NCI-H69 (cell line): Measurements from ENCODE around the gene APCDD1L.
"Not testable (repeated sequence)": the region's sequence is repeated elsewhere in the genome, so short reads cannot be mapped to it uniquely, and the experiment has no call there.

ENCODE experiments used
- DNase-seq: peaks from one replicate; lab custom pipeline; 2025; lab: John Stamatoyannopoulos, UW

The APCDD1L gene

DNA sequence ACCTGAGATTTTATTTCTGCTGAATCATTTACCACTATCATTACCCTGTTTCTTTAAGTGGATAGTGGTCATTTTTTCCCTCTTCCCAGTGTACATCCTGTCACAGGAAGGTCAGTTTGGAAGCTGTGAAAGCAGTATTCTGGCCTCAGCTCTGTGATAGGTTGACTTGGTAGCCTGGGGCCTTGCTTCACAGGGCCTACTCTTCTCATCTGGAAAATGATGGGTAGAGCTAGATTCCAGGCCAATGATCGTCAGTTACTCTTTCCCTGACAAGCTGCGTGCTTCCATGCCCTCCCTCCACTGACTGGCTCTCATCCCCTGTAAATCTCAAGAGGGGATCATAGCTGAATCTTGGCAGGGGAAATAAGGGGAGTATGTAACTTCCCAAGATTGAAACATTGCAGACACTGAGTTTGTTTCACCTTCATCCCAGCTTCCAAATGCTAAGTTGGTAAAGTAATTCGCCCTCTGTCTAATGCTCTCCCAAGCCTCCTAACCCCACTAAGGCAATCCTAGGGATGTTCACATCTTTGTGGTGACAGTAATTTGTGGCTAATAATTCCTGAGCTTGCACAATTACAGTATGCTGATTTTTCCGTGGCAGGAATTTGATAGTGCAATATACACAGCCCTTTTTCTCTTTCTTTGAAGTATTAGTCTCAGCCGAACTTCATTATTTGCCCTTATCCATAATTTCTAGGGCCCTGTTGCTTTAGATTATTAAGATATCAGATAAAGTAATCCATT is 75.0 kb downstream of the APCDD1L start:
- DNase-seq = no peak

DNA sequence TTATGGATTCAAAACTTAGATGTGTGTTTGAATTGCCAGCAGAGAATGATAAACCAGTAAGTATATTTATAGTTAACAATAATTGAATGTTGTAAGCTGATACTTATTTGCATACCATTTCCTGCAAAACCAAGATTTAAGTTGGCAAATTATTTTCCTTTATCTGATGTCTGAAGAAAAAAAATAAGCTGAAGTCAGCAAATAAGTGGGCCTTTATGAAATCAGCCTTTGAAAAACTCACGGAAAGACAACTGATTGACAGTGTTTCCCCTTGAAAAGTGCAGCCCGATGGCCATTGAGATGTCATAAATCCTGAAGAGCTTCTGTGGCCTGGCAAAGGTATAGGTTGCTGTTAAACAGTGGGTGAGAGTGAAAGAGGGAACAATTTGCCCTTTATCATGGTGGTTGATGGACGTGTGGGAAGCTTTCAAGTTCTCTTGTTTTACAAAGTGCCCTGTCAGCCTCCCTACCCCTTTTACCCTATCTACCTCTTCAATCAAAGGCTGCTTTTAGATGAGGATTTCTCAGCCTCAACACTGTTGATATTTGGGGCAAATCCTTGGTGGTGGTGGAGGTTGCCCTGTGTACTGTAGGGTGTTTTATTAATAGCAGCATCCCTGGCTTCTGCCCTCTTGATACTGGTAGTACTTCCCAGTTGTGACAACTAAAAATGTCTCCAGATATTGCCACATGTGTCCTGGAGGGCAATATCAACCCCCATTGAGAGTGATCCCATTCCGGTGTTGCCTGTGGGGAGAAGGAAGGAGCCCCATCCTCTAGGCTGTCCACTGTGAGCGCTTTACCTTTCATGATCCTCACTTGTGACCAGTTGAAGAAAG is 76.0 kb downstream of the APCDD1L start:
- no peak for DNase-seq

DNA sequence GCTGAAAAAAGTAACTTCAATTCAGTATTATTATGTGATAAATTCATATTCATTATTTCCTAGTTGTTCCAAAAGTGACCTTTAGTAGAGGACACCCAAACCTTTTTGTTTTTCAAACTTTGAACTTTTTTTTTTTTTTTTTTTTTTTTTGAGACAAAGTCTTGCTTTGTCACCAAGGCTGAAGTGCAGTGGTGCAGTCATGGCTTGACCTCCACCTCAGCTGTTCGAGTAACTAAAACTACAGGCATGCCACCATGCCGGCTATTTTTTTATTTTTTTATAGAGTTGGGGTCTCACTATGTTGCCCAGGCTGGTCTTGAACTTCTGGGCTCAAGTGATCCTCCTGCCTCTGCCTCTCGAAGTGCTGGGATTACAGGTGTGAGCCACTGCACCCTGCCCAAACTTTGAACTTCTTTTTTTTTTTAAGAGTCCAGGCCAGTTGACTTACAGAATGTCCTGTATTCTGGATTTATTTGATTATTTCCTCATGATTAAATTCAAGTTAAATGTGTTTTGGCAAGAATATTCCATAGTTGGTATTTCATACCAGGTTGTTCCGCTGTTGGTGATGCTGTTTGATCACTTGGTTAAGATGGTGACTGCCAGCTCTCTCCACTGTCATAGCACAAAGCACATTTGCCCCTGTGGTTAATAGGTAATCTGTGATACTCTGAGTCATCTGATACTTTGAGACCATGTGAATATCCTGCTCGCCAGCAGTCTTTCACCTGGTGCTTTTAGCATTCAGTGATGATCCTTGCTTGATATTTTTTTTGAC is 78.1 kb downstream of the APCDD1L start:
- DNase-seq = no peak

DNA sequence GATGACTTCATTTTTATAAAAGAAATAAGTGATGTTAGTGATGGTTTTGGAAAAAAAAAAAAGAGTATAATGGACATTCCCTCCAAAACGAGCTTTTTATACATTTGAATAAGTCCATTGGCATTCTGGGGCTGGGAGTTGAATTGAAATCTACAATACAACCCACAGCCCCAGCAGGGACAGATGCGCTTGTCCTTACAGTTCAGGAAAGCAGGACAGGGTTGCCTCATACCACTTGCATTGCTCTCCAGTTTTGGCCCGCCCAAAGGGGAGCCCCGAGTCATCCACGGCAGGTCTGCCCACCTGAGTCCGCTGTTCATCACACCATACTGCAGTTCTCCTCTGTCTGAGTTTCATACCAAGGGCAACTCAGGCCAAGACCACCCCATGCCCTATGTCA is 80.0 kb downstream of the APCDD1L start:
- DNase-seq = no peak

DNA sequence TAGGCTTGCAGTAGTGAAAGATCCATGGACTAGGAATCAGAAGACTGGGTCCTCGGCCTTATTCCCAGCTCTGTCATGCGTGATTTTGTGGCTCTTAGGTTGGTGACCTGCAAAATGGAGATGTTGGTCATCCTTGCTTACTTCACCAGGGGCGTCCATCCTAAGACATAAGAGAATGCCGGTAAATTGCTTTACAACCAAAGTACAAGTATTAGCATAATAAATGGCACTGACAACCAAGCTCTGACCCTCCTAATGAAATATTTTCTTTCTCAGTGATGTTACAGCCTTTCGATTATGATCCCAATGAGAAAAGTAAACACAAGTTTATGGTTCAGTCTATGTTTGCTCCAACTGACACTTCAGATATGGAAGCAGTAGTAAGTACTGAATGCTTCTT is 80.9 kb downstream of the APCDD1L start:
- no peak for DNase-seq

DNA sequence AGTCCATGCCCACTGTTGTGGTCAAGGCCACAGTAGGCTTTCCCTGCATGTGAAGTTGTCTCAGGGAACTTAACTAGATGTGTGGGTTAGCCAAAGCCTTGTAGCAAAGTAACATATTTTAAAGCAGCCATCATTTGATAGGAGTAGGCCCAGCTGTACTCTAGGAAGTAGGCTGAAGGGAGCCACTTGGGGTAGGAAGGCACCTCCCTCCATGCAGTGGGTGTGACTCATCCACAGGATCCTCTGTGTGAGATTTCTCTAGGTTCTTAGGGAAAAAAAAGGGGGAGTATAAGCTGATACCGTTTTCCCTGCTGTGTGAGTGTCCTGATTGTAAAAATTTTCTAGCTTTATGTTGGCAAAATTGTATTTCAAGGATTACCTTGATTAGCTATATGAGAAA is 81.4 kb downstream of the APCDD1L start:
- no peak for DNase-seq

DNA sequence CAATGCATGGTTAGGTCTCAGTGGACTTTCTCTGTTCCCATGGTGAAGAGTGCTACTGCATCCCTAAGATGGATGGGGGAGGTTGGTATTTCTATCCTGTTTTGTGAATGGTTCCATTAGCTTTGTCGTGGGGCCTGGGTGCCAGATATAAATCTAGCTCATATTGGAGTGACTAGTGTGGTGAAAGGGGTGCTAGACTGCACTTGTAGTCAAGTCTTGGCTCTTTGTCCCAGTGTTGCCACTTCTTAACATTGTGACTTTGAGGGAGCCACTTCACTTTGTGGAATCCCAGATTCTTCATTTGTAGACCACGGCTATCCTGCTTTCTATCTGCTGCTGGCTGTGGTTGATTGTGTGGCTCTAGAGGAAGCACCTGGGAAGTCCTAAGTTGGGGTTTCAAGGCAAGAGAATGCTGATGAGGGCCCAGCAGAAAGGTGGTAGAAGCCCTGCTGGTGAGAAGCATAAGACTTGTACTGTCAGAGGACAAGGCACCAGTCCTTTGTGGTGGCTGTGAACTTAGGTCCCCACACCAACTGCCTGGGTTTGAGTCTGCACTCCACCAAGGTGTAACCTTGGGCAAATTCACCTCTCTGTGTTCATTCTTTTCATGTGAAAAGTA is 82.1 kb downstream of the APCDD1L start:
- no peak for DNase-seq

DNA sequence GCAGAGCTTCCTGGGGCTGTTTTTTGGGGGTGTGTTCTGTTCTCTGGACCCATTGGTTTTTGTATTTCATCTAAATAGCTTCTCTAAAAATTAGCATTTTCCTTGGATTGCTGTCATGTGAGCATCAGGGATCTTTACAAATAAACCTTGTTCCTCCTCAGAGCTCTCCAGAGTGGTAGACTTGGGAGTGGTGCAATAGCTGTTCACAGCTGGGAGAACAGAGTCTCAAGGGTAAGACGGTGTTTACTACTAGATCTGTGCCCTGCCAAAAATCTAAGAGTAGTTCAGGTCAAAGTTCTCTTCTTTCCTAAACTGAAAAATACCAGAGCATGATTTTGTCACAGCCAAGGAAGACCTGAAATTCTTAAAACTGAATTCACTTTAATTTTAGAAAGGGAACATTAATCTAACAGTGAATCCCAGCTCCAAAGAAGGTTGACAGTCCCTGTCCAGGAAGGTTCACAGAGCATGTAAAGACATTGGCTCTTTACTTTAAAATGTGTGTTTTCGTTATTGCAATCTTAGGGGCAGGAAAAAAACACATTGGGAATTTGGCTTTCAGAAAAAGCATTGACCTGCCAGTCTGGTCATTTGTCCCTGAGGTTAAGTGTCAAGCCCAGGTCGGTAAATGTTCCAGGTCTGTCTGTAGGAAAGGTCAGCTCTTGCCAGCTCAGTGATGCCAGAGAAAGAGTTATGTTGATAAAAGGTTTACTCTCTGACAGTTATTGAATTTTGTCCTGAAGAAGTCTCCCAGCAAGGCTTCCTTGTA is 82.8 kb downstream of the APCDD1L start:
- DNase-seq = no peak

DNA sequence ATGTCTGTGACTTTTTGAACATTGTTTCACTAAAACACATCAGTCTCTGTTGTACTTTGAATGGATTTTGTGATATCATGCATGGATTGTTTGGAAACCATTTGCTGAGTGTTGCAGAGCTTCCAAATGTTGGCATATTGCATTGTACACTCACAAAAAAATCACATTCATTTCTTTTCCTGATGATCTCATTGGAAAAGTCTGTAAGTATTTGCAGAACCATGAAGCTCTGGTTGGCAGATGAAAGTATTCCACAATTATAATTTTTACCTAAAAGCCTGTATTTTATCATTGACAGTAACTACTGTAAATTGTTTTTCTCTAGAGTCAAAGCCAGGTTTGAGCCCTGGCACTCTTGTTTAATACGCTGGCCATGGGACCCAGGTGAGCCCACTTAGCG is 84.1 kb downstream of the APCDD1L start:
- DNase-seq = no peak

DNA sequence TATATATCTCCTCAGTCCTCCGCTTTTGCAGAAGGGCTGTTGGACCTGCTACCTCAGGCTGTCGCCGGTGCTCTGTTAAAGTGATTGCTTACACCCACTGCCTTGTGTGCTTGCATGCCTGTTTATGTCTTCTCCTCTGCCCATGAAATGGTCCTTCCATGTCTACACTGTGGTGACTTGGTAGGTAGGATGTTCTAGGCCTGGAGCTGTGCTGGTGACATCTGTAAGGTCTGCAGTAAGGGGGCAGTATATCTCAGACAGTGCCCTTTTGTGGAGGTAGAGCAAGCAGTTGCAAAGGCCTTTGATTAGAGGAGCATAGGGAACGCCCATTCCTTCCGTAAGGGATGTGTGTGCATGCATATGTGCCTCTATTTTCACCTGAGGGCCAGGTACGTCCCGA is 85.9 kb downstream of the APCDD1L start:
- no peak for DNase-seq

DNA sequence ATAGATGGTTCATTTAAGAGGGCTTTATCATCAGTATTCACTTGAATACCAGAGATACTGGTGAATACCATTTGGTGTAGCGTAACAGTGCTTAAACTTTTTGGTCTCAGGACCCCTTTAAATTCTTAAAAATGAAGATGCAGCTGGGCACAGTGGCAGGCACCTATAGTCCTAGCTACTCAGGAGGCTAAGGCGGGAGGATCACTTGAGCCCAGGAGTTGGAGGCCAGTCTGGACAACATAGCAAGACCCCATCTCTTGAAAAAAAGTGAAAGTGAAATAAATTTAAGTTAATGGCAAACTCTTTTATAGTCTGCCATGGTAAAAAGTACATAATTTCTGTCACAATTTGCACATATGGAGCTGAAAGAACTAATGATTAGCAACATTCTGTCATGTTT is 86.8 kb downstream of the APCDD1L start:
- DNase-seq = no peak

DNA sequence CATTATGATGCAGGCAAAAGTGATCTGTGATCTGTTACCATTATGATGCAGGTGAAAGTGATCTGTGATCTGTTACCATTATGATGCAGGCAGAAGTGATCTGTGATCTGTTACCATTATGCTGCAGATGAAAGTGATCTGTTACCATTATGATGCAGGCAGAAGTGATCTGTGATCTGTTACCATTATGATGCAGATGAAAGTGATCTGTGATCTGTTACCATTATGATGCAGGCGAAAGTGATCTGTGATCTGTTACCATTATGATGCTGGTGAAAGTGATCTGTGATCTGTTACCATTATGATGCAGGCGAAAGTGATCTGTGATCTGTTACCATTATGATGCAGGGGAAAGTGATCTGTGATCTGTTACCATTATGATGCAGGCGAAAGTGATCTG is 87.6 kb downstream of the APCDD1L start:
- DNase-seq = not testable (repeated sequence)

DNA sequence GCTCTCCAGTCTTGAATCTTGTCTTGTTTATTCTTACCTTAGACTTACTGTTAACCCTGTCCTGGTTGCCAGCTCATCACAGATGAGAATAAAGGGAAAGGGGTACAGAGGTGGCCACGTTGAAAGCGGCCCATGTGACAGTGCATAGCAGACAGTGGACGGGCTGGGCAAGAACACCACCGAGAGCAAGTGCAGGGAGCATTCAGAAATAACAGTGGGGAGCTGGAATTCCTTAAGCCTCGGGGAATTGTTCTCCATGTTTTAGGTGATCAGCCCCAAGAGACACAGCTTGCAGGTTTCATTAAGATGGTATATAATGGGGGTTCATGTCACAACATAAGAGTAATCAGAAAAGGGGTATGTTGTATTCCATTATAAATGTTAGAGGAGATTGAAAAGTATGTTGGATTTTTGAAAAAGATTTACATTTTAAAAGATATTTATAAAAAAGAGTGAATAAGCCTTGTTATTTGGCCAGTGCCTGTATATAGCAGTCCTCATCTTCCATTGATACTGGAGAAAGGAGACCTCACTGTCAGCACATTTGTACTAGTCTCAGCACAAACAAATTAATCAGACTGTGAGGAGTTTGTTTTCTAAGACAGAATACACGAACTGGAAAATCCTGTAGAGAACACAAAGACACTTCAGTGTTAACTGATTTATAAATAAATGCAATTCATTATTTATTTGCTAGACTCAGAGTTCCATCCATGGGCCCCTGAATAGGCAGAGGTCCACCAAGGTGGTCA is 90.8 kb downstream of the APCDD1L start:
- DNase-seq = no peak

DNA sequence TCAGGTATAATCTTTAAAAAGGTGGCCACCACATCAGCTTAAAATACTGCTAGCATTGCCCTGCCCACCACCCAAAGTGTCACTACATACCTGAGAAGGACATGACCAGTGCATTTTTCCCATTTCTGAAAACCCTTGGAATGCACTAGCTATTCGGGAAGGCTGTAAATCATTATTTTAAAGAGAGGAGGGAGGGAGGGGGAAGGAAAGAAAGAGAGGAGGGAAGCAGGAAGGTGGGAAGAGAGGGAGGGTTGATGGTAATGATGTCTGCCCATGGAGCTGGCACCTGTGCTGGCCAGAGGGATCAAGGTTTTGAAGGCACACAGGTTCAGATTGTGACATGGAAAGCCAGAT is 93.7 kb downstream of the APCDD1L start:
- no peak for DNase-seq

DNA sequence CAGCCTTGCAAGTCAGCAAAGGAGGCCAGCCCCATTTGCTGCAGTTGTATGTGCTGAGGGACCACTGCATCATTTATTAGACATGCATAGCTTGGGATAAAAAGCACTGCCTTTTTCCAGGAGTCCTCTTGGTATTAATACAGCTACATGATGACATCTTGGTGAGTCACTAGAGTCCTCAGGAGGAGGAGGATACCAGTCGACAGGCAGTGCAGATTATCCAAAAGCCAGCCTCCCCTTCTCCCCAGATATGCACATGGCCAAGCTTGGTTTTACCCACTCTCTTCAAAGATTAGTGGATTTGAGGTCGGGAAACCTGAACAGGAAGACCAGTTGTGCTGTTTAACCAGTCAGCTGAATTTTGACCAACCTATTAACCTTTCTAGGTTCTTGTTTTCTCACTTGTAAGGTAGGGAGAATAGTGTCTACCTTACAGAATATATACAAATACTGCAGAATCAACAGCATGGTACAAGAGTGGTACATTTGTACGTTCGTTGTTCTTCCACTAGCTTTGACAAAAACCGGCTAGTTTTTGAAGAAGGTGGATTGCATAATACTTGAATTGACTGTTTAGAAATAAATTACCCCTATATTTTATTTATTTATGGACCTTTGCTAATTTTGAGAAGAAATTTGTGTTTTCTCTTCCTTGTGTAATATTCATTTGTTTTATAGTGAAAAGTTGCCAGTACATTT is 94.3 kb downstream of the APCDD1L start:
- no peak for DNase-seq

DNA sequence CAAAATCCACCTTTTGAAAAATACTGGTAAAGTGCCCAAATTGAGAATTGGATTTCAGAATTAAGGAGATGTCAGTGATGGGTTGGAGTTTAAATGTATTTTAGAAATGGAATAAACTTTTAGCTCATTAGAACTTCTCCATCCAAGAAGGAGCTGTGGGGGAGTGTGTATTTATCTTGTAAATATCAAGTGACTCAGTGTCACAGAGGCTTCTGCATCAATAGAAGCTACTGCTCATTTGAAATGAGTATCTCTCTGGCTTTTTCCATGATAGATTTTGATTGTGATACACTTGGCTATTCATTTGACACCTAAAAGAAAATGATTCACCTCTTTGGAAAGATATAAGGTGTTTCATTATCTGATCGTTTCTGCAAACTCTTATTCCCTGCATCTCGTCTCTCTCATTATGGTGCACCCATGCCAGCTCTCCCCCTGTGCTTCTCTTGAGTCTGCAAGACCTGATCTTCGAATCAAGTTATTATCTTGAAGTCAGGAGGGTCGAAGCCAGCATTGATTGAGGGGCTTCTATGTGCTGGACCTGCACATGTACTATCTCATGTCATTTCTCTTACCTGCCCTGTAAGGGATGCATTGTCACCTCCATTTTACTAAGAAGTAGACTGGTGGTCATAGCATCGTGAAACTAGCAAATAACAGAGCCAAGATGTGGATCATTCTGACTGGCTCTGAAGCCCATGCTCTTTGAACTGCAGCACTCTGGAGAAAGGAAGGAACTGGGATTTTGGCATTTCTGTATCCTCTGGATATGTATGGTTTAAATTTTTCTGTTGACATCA is 96.0 kb downstream of the APCDD1L start:
- no peak for DNase-seq

DNA sequence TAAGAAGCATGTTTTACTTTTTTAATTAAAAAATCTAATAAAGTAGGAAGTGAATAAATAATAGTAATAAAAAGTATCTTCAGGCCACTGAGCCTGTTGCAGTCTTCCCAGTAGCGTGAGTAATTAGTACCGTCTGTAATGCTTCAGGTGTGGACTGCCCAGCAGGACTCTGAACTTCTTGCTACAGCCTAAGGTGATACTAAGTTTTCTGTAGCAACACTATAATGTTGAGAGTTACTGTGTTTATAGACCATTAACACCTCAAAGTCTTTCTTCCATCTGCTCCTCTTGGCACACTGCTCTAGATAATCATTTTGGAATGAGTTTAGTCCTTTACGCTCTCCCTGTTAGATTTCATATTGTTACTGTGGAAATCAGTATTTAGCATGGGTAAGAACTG is 97.8 kb downstream of the APCDD1L start:
- DNase-seq = peak; percentile 14

DNA sequence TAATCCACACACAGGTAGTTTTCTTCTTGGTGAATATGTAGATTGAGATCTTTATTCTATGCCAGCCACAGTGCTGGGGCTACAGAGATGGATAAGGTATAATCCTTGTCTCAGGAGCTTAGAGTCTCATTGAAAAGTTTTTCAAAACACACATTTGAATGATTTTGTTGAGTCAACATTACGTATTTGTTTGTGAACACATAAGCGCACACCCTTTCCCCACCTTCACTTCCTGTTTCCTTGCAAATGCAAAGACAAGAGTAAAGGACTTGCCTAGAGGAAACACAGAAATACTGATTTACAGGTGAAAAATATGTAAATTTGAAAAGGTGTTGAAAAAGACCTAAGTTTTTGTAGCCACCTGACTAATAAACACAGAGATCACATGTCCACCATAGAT is 98.4 kb downstream of the APCDD1L start:
- no peak for DNase-seq

DNA sequence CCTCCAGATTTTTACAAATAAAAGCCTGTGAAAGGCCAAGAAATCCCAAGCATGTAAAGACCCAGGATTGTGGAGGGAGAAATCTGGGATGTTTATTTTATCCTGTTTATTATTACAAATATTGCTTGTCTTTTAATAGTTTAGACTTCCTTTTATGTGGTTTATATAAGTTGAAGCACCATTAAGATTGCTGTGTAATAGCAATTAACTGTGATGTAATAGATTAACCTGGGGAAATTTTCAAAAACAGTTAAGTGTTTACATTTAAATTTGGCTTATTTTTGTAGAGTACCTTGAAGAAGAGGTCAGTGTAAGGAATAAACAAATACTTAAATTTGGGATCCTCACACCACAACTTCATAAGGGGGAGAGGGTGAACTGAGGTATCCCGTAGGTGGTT is 99.1 kb downstream of the APCDD1L start:
- no peak for DNase-seq
